ENCODE measurements around the gene ARSB. TPM values are rescaled to one million over a fixed set of nuclear protein-coding genes. Genes with fewer than 3 reads are reported as not detected.

ARSB gene
- total RNA-seq, 1 donor from 2014 or later: 18.5 TPM

DNA sequence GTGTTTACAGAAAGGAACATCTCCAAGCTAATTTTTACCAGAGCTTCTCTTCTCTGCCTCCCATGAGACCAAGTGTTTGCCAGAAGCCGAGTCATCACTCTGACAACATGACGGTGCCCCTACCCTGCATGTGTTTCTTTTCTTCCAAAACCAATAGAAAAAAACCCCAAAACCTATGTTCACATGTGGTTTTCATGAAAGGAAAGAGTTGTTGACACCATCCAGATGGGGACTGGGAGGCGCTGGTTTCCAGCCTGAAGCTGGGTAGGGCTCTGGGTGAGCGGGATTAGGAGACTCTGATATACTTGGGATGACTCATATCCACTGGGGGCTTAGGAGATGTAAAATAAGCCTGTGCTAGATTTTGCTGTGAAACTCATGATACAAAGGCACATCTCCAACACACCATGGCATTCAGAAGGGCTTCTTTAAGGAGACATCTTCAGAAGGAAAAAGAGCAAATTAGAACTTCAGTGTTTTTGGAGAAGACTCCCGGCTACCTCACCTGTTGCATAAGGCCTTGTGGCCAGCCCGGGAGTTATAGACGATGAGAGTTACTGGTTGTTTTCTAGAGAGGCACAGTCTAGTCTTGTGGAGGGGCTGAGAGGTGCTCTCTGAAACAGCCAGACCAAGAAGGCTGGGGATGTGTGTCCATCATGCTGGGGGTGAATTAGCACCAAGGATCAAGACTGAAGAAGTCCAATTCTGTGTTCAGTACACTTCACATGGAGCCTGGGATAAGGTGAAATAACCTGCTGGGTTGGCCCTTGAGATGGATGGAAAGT lies 227.6 kb downstream of the ARSB start:
- DNase-seq (ENCODE audit: extremely low spot score, unreplicated experiment): no peak
- peaks cover 4% of the 10 kb centered on the region for H3K27me3 Mint-ChIP-seq
- H3K27ac Mint-ChIP-seq: peak overlapping the region; percentile 41
- H3K36me3 Mint-ChIP-seq: peaks cover 9% of the 10 kb centered on the region
- H3K4me1 Mint-ChIP-seq (ENCODE audit: unreplicated experiment): peaks cover 39% of the 10 kb centered on the region
- H3K9me3 Mint-ChIP-seq: peaks cover 13% of the 10 kb centered on the region
- TF ChIP-seq CTCF (conservative IDR thresholded peaks at IDR 0.05): no peak
- H3K4me3 Mint-ChIP-seq: no peak overlapping the region

DNA sequence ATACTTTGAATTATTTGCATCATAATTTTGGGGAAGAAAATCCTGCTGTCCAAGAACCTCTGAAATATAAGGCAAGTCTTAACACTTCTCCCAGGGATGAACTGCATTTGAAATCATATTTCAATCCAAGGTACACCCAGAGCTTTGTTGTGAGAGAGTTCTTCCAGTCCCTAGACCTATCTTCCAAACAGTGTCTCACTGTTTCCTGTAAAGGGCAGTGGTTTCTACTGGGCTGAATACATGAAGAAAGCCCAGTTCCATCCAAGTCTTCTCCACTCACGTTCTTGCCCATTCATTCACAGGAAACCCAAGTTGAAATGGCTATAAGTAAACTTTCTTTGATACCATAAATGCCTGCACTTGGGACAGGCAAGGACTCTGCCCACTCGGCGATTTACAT lies 228.3 kb downstream of the ARSB start:
- no peak overlapping the region for H3K4me3 Mint-ChIP-seq

GRCh38 chr5:78755822-78756429 lies 229.2 kb downstream of the ARSB start:
- no peak for TF ChIP-seq CTCF (conservative IDR thresholded peaks at IDR 0.05)
- Mint-ChIP-seq H3K27ac (no peak overlapping the region), H3K4me1 (ENCODE audit: unreplicated experiment) (peaks cover 45% of the 10 kb centered on the region), H3K27me3 (peaks cover 4% of the 10 kb centered on the region), H3K36me3 (peaks cover 9% of the 10 kb centered on the region), H3K4me3 (no peak overlapping the region), H3K9me3 (peaks cover 8% of the 10 kb centered on the region)
- DNase-seq (ENCODE audit: extremely low spot score, unreplicated experiment): no peak

More for the DNA sequence above, 228.3 kb downstream of the ARSB start:
- H3K27ac Mint-ChIP-seq: no peak overlapping the region
- peaks cover 9% of the 10 kb centered on the region for H3K36me3 Mint-ChIP-seq
- H3K27me3 Mint-ChIP-seq: peaks cover 4% of the 10 kb centered on the region
- DNase-seq (ENCODE audit: extremely low spot score, unreplicated experiment): no peak
- H3K4me1 Mint-ChIP-seq (ENCODE audit: unreplicated experiment): peaks cover 39% of the 10 kb centered on the region
- H3K9me3 Mint-ChIP-seq: peaks cover 9% of the 10 kb centered on the region
- TF ChIP-seq CTCF (conservative IDR thresholded peaks at IDR 0.05): no peak

DNA sequence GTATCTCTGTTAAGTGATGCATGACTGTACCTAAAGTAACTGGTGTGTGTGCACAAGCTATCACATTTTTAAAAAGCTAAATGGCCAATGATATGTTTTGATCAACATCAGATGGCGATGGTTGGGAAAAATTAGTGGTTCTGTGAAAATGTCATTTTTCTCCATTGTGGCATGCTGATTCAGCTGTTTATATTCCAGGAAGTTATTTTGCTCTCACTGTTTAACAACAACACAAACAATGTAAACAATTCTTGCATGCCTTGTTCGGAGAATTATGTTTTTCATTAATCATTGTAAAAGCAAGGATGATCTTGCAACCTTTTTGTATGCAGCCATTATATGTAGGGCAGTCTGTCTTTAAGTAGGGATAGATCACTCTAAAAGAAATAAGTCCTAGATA lies 230.5 kb downstream of the ARSB start:
- H3K9me3 Mint-ChIP-seq: no peaks in the 10 kb centered on the region
- H3K4me1 Mint-ChIP-seq (ENCODE audit: unreplicated experiment): peaks cover 51% of the 10 kb centered on the region

DNA sequence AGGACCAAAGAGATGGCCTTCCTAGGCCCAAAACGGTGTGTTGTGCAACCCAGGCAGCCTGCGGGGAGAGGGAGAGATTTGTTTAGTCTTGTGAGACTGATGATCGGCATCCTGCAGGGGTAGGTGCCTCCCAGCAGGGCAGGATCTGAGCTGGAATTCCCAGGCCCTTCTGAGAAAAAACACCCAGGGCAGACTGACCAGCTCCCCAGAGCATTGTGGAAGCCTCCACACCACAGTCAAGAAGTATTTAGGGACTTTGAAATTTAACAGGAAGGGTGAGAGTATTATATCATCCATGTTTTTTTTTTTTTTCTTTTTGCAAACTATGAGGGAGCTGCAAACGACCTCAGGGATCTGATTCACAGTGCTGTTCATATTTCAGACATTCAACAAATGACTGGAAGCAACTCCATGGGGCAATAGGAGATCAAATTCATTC lies 232.0 kb downstream of the ARSB start:
- no peak overlapping the region for H3K27ac Mint-ChIP-seq
- TF ChIP-seq CTCF (conservative IDR thresholded peaks at IDR 0.05): no peak

More for the DNA sequence above, 230.5 kb downstream of the ARSB start:
- TF ChIP-seq CTCF (conservative IDR thresholded peaks at IDR 0.05): no peak
- H3K4me3 Mint-ChIP-seq: no peak overlapping the region
- H3K27me3 Mint-ChIP-seq: no peaks in the 10 kb centered on the region
- peaks cover 3% of the 10 kb centered on the region for H3K36me3 Mint-ChIP-seq
- DNase-seq (ENCODE audit: extremely low spot score, unreplicated experiment): no peak
- no peak overlapping the region for H3K27ac Mint-ChIP-seq

More for the DNA sequence above, 232.0 kb downstream of the ARSB start:
- DNase-seq (ENCODE audit: extremely low spot score, unreplicated experiment): no peak
- Mint-ChIP-seq H3K36me3 (peaks cover 3% of the 10 kb centered on the region), H3K4me3 (no peak overlapping the region), H3K27me3 (no peaks in the 10 kb centered on the region), H3K4me1 (ENCODE audit: unreplicated experiment) (peaks cover 47% of the 10 kb centered on the region), H3K9me3 (no peaks in the 10 kb centered on the region)
